DND-41 (cell line): Measurements from ENCODE around the gene COL4A2.

Experiments used
- ATAC-seq: fragments of 200-7000 bp; cut with Tn5 transposase; 3 replicates; pipeline ENCODE4 v1.9.1; 2021; ENCODE audit warnings: low read depth; ENCODE audit not compliant: insufficient read depth
- DNase-seq: peaks from one replicate; pipeline ENCODE4 v3.0.0-alpha.2; 2020
- H2AFZ ChIP-seq: 2 replicates; pipeline ENCODE4 v1.6.0; 2012; ENCODE audit warnings: low read depth, low read length
- H3K27ac ChIP-seq: 2 replicates; pipeline ENCODE4 v1.5.1; 2012; ENCODE audit warnings: low read length, inconsistent platforms
- H3K27me3 ChIP-seq: fragments of 200-600 bp; sonication (generic); 2 replicates; pipeline ENCODE4 v1.6.0; 2012; ENCODE audit warnings: low read length, mild to moderate bottlenecking, inconsistent platforms; ENCODE audit not compliant: insufficient read depth, poor library complexity
- H3K36me3 ChIP-seq: 2 replicates; pipeline ENCODE4 v1.5.1; 2012; ENCODE audit warnings: low read length, inconsistent platforms; ENCODE audit not compliant: insufficient read depth
- H3K4me1 ChIP-seq: 2 replicates; pipeline ENCODE4 v1.5.1; 2012; ENCODE audit warnings: mild to moderate bottlenecking, low read length; ENCODE audit not compliant: insufficient read depth
- H3K4me2 ChIP-seq: 2 replicates; pipeline ENCODE4 v1.6.0; 2012; ENCODE audit warnings: mild to moderate bottlenecking, moderate library complexity, low read length, inconsistent platforms; ENCODE audit not compliant: insufficient read depth
- H3K4me3 ChIP-seq, 2 experiments: fragments of 200-600 bp in 1 of 2; shearing (Covaris generic) in 1 of 2; 2 replicates each; pipeline ENCODE4 v1.5.1; 2012 to 2016; ENCODE audit warnings: inconsistent platforms in 2 of 2, low read length in 2 of 2, mild to moderate bottlenecking in 2 of 2, low read depth in 1 of 2, moderate library complexity in 1 of 2
- H3K79me2 ChIP-seq: 2 replicates; pipeline ENCODE4 v1.6.0; 2012; ENCODE audit warnings: low read length, inconsistent platforms; ENCODE audit not compliant: insufficient read depth
- H3K9ac ChIP-seq: 2 replicates; pipeline ENCODE4 v1.6.0; 2012; ENCODE audit warnings: low read depth, mild to moderate bottlenecking, inconsistent platforms, low read length, moderate library complexity
- H3K9me3 ChIP-seq: 2 replicates; pipeline ENCODE4 v1.5.1; 2012; ENCODE audit warnings: low read length, moderate library complexity, mild to moderate bottlenecking, inconsistent platforms; ENCODE audit not compliant: insufficient read depth, severe bottlenecking
- H4K20me1 ChIP-seq: 2 replicates; pipeline ENCODE4 v1.6.0; 2012; ENCODE audit warnings: low read length; ENCODE audit not compliant: insufficient read depth
- CTCF ChIP-seq: IDR thresholded peaks from 2 replicates; pipeline ENCODE4 v1.5.1; 2012; ENCODE audit warnings: borderline replicate concordance, low read length, moderate library complexity, mild to moderate bottlenecking; ENCODE audit not compliant: poor library complexity, severe bottlenecking; ENCODE audit errors: extremely low read depth
- EZH2 ChIP-seq: IDR thresholded peaks from 3 replicates; pipeline ENCODE4 v1.6.1; 2012; ENCODE audit warnings: borderline replicate concordance, low read depth, mild to moderate bottlenecking, moderate library complexity, low read length, inconsistent platforms; ENCODE audit not compliant: severe bottlenecking

The COL4A2 gene

GRCh38 chr13:110522721-110523120, 215.6 kb downstream of the COL4A2 start:
- H3K4me3 ChIP-seq: no peak overlapping the region
- peaks cover 7% of the 10 kb centered on the region for H3K27me3 ChIP-seq
- no peaks in the 10 kb centered on the region for H3K36me3 ChIP-seq
- DNase-seq (no peak), ATAC-seq (no peak)
- no peaks in the 10 kb centered on the region for H3K4me1 ChIP-seq
- TF ChIP-seq EZH2 (no peak), CTCF (no peak)
- no peak overlapping the region for H2AFZ ChIP-seq
- no peak overlapping the region for H3K4me2 ChIP-seq
- H3K9me3 ChIP-seq: no peaks in the 10 kb centered on the region
- H3K9ac ChIP-seq: no peak overlapping the region
- no peak overlapping the region for H3K27ac ChIP-seq
- no peaks in the 10 kb centered on the region for H3K79me2 ChIP-seq
- peaks cover 25% of the 10 kb centered on the region for H4K20me1 ChIP-seq

- no peak for DNase-seq
- no peak overlapping the region for H3K4me2 ChIP-seq
- no peaks in the 10 kb centered on the region for H3K79me2 ChIP-seq
- TF ChIP-seq EZH2 (no peak), CTCF (no peak)
- H3K4me3 ChIP-seq: no peak overlapping the region
- no peaks in the 10 kb centered on the region for H3K4me1 ChIP-seq
- peaks cover 7% of the 10 kb centered on the region for H3K27me3 ChIP-seq
- H2AFZ ChIP-seq: no peak overlapping the region
- H3K9me3 ChIP-seq: no peaks in the 10 kb centered on the region
- no peak overlapping the region for H3K27ac ChIP-seq
- no peak for ATAC-seq
- no peak overlapping the region for H3K9ac ChIP-seq
- peaks cover 25% of the 10 kb centered on the region for H4K20me1 ChIP-seq
- H3K36me3 ChIP-seq: no peaks in the 10 kb centered on the region
Measured at GRCh38 chr13:110523180-110523579, 216.1 kb downstream of the COL4A2 start.

GRCh38 chr13:110523838-110524540, 216.9 kb downstream of the COL4A2 start:
- H3K27me3 ChIP-seq: peaks cover 7% of the 10 kb centered on the region
- ATAC-seq (no peak), DNase-seq (no peak)
- H3K4me3 ChIP-seq: no peak overlapping the region
- H2AFZ ChIP-seq: no peak overlapping the region
- no peak overlapping the region for H3K4me2 ChIP-seq
- no peak overlapping the region for H3K9ac ChIP-seq
- H3K4me1 ChIP-seq: no peaks in the 10 kb centered on the region
- TF ChIP-seq CTCF: no peak
- H3K9me3 ChIP-seq: no peaks in the 10 kb centered on the region
- no peak overlapping the region for H3K27ac ChIP-seq
- H3K79me2 ChIP-seq: no peaks in the 10 kb centered on the region
- no peaks in the 10 kb centered on the region for H3K36me3 ChIP-seq
- peaks cover 25% of the 10 kb centered on the region for H4K20me1 ChIP-seq
